CD4-positive, alpha-beta T cell treated with Interleukin-1 beta for 1 hour (primary cell): ENCODE results near the gene ENOX1.
"Not testable (repeated sequence)": the region's sequence is repeated elsewhere in the genome, so short reads cannot be mapped to it uniquely, and the experiment has no call there.

Source experiments
- DNase-seq, 2 donors: peaks; one replicate each; pipeline ENCODE4 v3.0.0-alpha.2; 2020 to 2022

The ENOX1 gene

GRCh38 chr13:43786766-43787517 lies at the start of gene ENOX1:
Gene ENOX1, minus strand, starts transcription at chr13:43786972.
- DNase-seq = peak in 1 of 2 donors; percentile 3

- no peak for DNase-seq
These were observed 48.9 kb upstream of the ENOX1 start for GRCh38 chr13:43835701-43836100.

- DNase-seq = no peak
These were observed 44.3 kb upstream of the ENOX1 start for GRCh38 chr13:43831088-43831487.

- DNase-seq = no peak
These were observed 43.7 kb upstream of the ENOX1 start for GRCh38 chr13:43830497-43830881.

- DNase-seq = not testable (repeated sequence)
These were observed 37.9 kb upstream of the ENOX1 start for GRCh38 chr13:43824656-43825055.

GRCh38 chr13:43822969-43823368 lies 36.2 kb upstream of the ENOX1 start:
- no peak for DNase-seq

GRCh38 chr13:43816401-43816889 lies 29.7 kb upstream of the ENOX1 start:
- DNase-seq = no peak

GRCh38 chr13:43815204-43815603 lies 28.4 kb upstream of the ENOX1 start:
- DNase-seq = no peak

GRCh38 chr13:43808676-43809075 lies 21.9 kb upstream of the ENOX1 start:
- DNase-seq = no peak

GRCh38 chr13:43805681-43806128 lies 18.9 kb upstream of the ENOX1 start:
- no peak for DNase-seq

- DNase-seq = no peak
These were observed 18.3 kb upstream of the ENOX1 start for GRCh38 chr13:43805071-43805468.

- DNase-seq = peak in 1 of 2 donors; percentile 51
These were observed 17.8 kb upstream of the ENOX1 start for GRCh38 chr13:43804461-43805070.

- no peak for DNase-seq
These were observed 15.7 kb upstream of the ENOX1 start for GRCh38 chr13:43802511-43802910.

- DNase-seq = no peak
These were observed 14.1 kb upstream of the ENOX1 start for GRCh38 chr13:43800828-43801227.

GRCh38 chr13:43799191-43799590 lies 12.4 kb upstream of the ENOX1 start:
- DNase-seq = no peak

GRCh38 chr13:43797869-43798268 lies 11.1 kb upstream of the ENOX1 start:
- DNase-seq = no peak

GRCh38 chr13:43797159-43797558 lies 10.4 kb upstream of the ENOX1 start:
- DNase-seq = no peak

GRCh38 chr13:43794416-43794815 lies 7.6 kb upstream of the ENOX1 start:
- no peak for DNase-seq

- no peak for DNase-seq
These were observed 5.5 kb upstream of the ENOX1 start for GRCh38 chr13:43792076-43792881.

GRCh38 chr13:43787997-43788396 lies 1.2 kb upstream of the ENOX1 start:
- DNase-seq = no peak

- DNase-seq = no peak
These were observed 733 bp upstream of the ENOX1 start for GRCh38 chr13:43787518-43787891.

- no peak for DNase-seq
These were observed 353 bp downstream of the ENOX1 start for GRCh38 chr13:43786472-43786765.

GRCh38 chr13:43785650-43786471 lies 911 bp downstream of the ENOX1 start:
- DNase-seq = peak in 1 of 2 donors; percentile 14
